Suprapubic skin (tissue), 4 donors: ENCODE results near the gene PPP1R13B.

Source experiments
- CTCF ChIP-seq, 2 donors: fragments of 200-600 bp in 1 of 2; fragments of 450-650 bp in 1 of 2; sonication (generic) in 1 of 2; IDR thresholded peaks; one replicate each; pipeline ENCODE4 v1.5.1; 2016 to 2019; ENCODE audit warnings: antibody characterized with exemption in 2 of 2, mild to moderate bottlenecking in 1 of 2, moderate library complexity in 1 of 2
- EP300 ChIP-seq: sonication (generic); formaldehyde crosslinking; IDR thresholded peaks from one replicate; pipeline ENCODE4 v1.6.1; 2017; ENCODE audit warnings: antibody characterized with exemption
- POLR2A ChIP-seq, 2 donors: fragments of 450-650 bp; IDR thresholded peaks; one replicate each; pipeline ENCODE4 v1.6.1; 2017; ENCODE audit warnings: antibody characterized with exemption in 2 of 2, mild to moderate bottlenecking in 2 of 2, moderate library complexity in 2 of 2
- POLR2AphosphoS5 ChIP-seq, 3 donors: sonication (generic); formaldehyde crosslinking; IDR thresholded peaks; one replicate each; pipeline ENCODE4 v1.6.1; 2017; ENCODE audit warnings: antibody characterized with exemption in 3 of 3

- TF ChIP-seq CTCF (IDR thresholded peaks at IDR 0.05), result no peak
- TF ChIP-seq POLR2A (IDR thresholded peaks at IDR 0.05), result no peak
- no peak for TF ChIP-seq POLR2AphosphoS5 (IDR thresholded peaks at IDR 0.05)
- no peak for TF ChIP-seq EP300
Observed at GRCh38 chr14:103686831-103687485, 160.4 kb downstream of the PPP1R13B start.
